Mesothelial cell of epicardium (in vitro differentiated cells): ENCODE results near the gene NCSTN. TPM values are rescaled to one million over a fixed set of nuclear protein-coding genes. Genes with fewer than 3 reads are reported as not detected.

ENCODE experiments used
- DNase-seq, 2 experiments: peaks; one replicate each; pipeline ENCODE4 v3.0.0; 2021; ENCODE audit warnings: low spot score in 2 of 2; ENCODE audit not compliant: unreplicated experiment in 2 of 2
- H3K27ac Mint-ChIP-seq: 2 replicates; pipeline ENCODE4 v1.8.0; 2021; ENCODE audit warnings: mixed read lengths
- H3K27me3 Mint-ChIP-seq: 2 replicates; pipeline ENCODE4 v1.8.0; 2021; ENCODE audit warnings: low read depth, mixed read lengths
- H3K36me3 Mint-ChIP-seq: 2 replicates; pipeline ENCODE4 v1.8.0; 2021; ENCODE audit warnings: mixed read lengths
- H3K4me1 Mint-ChIP-seq: 2 replicates; pipeline ENCODE4 v1.8.0; 2021; ENCODE audit warnings: mixed read lengths
- H3K4me3 Mint-ChIP-seq: 2 replicates; pipeline ENCODE4 v1.8.0; 2021; ENCODE audit warnings: mild to moderate bottlenecking, moderate library complexity, mixed read lengths
- H3K9me3 Mint-ChIP-seq: 2 replicates; pipeline ENCODE4 v1.8.0; 2021; ENCODE audit warnings: mixed read lengths
- total RNA-seq: library from RNA; stranded (reverse); gene quantifications from 3 replicates; pipeline ENCODE4 v1.2.1, GENCODE V29; 2021
- TF ChIP-seq, protein P1 (sequence below): fragments of 200-600 bp; sonication (generic); IDR thresholded peaks from one replicate; pipeline ENCODE4 v1.5.0; 2021; ENCODE audit warnings: antibody characterized with exemption; ENCODE audit not compliant: unreplicated experiment

NCSTN gene
- total RNA-seq, 1 donor from 2014 or later: 94.6 TPM

DNA sequence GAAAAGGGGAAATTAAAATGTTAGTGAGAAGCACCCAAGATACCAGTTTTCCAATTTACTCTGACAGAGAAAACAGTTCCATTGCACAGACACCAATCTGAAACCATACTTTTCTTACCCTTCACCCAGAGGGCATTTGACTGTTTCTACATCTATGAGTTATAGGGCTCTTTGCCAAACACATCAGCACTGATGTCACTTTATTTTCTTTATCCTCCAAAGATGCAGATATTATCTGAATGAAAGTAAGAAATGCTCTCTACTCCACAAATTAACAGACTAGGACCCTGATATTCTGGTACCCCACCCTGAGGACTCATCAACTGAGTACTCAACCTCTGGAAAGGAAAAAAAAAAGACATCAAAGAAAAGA lies 34.0 kb upstream of the NCSTN start:
- peaks cover 51% of the 10 kb centered on the region for H3K36me3 Mint-ChIP-seq
- no peak overlapping the region for H3K27ac Mint-ChIP-seq
- no peaks in the 10 kb centered on the region for H3K27me3 Mint-ChIP-seq
- H3K9me3 Mint-ChIP-seq: no peaks in the 10 kb centered on the region
- TF ChIP-seq, protein P1, sequence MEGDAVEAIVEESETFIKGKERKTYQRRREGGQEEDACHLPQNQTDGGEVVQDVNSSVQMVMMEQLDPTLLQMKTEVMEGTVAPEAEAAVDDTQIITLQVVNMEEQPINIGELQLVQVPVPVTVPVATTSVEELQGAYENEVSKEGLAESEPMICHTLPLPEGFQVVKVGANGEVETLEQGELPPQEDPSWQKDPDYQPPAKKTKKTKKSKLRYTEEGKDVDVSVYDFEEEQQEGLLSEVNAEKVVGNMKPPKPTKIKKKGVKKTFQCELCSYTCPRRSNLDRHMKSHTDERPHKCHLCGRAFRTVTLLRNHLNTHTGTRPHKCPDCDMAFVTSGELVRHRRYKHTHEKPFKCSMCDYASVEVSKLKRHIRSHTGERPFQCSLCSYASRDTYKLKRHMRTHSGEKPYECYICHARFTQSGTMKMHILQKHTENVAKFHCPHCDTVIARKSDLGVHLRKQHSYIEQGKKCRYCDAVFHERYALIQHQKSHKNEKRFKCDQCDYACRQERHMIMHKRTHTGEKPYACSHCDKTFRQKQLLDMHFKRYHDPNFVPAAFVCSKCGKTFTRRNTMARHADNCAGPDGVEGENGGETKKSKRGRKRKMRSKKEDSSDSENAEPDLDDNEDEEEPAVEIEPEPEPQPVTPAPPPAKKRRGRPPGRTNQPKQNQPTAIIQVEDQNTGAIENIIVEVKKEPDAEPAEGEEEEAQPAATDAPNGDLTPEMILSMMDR: no peak
- DNase-seq: no peak
- H3K4me3 Mint-ChIP-seq: no peak overlapping the region
- no peaks in the 10 kb centered on the region for H3K4me1 Mint-ChIP-seq

DNA sequence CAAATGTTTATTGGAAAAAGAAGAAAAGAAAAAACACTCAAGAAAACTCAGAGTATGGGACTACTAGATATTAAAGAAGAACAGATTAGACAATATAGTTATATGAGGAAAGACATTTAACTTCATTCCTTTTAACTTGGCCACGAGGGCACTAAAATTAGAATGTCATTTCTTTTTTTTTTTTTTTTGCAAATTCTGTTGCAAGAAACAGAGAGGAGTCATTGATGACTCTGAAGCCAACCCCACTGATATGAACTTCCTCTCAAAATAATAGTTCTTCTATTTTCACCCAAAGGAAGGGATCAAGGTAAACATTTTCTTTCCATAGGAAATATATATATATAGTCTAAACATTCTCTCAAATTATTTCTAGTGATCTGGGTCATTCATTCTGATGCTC lies 33.6 kb upstream of the NCSTN start:
- Mint-ChIP-seq H3K27ac (no peak overlapping the region), H3K9me3 (no peaks in the 10 kb centered on the region), H3K4me3 (no peak overlapping the region), H3K36me3 (peaks cover 52% of the 10 kb centered on the region), H3K27me3 (no peaks in the 10 kb centered on the region), H3K4me1 (no peaks in the 10 kb centered on the region)
- DNase-seq: no peak
- TF ChIP-seq, protein P1: no peak

DNA sequence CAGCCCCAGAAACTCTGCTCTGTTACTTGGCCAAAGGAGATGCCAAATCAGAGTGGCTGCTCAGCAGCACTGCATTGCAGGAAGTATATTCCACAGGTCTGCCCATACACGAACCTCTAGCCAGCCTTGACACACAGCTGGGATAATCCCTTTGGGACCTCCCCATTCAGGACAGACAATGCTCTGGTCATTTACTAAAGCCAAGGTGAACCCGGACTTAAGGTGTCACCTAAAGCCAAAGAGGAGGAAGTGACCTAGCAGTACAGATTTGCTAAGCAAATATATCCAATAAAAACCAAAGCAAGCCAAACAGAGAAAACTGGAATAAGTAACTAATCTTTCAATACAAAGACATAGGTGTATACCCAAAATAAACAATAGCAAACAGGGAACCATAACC lies 27.8 kb upstream of the NCSTN start:
- peaks cover 73% of the 10 kb centered on the region for H3K36me3 Mint-ChIP-seq
- no peak for DNase-seq
- H3K4me1 Mint-ChIP-seq: no peaks in the 10 kb centered on the region
- H3K27ac Mint-ChIP-seq: no peak overlapping the region
- peaks cover 9% of the 10 kb centered on the region for H3K9me3 Mint-ChIP-seq
- H3K4me3 Mint-ChIP-seq: no peak overlapping the region
- H3K27me3 Mint-ChIP-seq: no peaks in the 10 kb centered on the region
- TF ChIP-seq, protein P1: no peak

DNA sequence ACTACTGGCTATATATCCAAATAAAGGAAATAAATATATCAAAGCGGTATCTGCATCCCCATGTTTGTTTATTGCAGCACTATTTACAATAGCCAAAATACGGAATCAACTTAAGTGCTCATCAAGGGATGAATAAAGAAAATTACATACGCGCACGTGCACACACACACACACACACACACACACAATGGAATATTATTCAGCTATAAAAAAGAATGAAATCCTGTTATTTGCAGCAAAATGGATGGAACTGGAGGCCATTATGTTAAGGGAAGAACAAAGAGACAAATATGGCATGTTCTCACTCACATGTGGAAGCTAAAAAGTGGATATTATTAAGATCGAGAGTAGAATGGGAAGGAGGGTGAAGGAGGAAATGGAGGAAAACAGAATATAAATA lies 20.4 kb upstream of the NCSTN start:
- H3K4me3 Mint-ChIP-seq: no peak overlapping the region
- H3K36me3 Mint-ChIP-seq: peaks cover 58% of the 10 kb centered on the region
- DNase-seq: no peak

DNA sequence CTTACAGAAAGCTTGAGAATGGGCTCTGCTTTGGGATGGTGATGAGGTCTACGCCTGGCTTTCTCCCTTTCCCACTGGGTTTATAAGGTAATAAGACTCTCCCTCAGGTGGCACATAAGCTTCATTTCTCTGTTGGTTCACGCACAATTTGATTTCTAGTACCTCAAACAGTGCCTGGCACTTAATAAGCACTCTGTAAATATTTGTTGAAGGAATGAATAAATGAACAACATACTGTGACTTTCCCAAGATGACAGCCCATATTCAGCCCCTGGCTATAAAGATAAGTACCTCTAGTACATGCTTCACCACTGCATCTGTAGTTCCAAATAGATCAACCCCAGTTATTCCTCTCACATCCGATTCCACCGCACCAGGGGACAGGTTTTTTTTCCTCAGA lies 17.9 kb upstream of the NCSTN start:
- no peaks in the 10 kb centered on the region for H3K27me3 Mint-ChIP-seq
- peaks cover 54% of the 10 kb centered on the region for H3K36me3 Mint-ChIP-seq
- H3K27ac Mint-ChIP-seq: no peak overlapping the region
- TF ChIP-seq, protein P1: no peak
- DNase-seq: no peak
- H3K4me1 Mint-ChIP-seq: no peaks in the 10 kb centered on the region
- H3K4me3 Mint-ChIP-seq: no peak overlapping the region
- no peaks in the 10 kb centered on the region for H3K9me3 Mint-ChIP-seq

More for the DNA sequence above, 20.4 kb upstream of the NCSTN start:
- TF ChIP-seq, protein P1: no peak
- no peaks in the 10 kb centered on the region for H3K27me3 Mint-ChIP-seq
- H3K4me1 Mint-ChIP-seq: no peaks in the 10 kb centered on the region
- no peaks in the 10 kb centered on the region for H3K9me3 Mint-ChIP-seq
- no peak overlapping the region for H3K27ac Mint-ChIP-seq

DNA sequence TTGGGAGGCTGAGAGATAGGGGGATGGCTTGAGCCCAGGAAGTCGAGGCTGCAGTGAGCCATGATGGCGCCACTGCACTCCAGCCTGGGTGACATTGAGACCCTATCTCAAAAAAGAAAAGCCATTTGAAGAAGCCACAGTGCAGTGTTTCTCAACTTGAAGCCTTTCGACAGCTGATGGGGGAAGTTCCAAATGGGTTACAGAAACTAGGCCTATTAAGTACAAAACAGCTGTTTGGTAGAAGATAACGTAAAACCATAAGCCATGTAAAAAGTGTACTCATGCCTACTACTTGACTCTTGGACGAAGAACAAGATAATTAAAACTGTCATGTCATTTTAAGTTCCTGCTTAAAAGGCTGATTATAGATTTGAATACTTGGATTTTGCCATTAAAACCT lies 16.8 kb upstream of the NCSTN start:
- H3K4me3 Mint-ChIP-seq: no peak overlapping the region
- no peaks in the 10 kb centered on the region for H3K27me3 Mint-ChIP-seq
- DNase-seq: no peak
- H3K9me3 Mint-ChIP-seq: no peaks in the 10 kb centered on the region
- H3K4me1 Mint-ChIP-seq: no peaks in the 10 kb centered on the region
- H3K27ac Mint-ChIP-seq: no peak overlapping the region
- H3K36me3 Mint-ChIP-seq: peaks cover 50% of the 10 kb centered on the region
- TF ChIP-seq, protein P1: no peak
